Testis (tissue), 3 donors: Measurements from ENCODE around the gene TRMT44. TPM values are rescaled to one million over a fixed set of nuclear protein-coding genes. Genes with fewer than 3 reads are reported as not detected.
"Not testable (repeated sequence)": the region's sequence is repeated elsewhere in the genome, so short reads cannot be mapped to it uniquely, and the experiment has no call there.

ENCODE experiments used
- DNase-seq: peaks from one replicate; pipeline ENCODE4 v3.0.0-alpha.2; 2019
- H3K27ac ChIP-seq, 2 donors: fragments of 200-600 bp; sonication (generic); one replicate each; pipeline ENCODE4 v1.5.1; 2019
- H3K27me3 ChIP-seq: fragments of 200-600 bp; sonication (generic); one replicate; pipeline ENCODE4 v1.5.1; 2019
- H3K36me3 ChIP-seq: fragments of 200-600 bp; sonication (generic); one replicate; pipeline ENCODE4 v1.5.1; 2017; ENCODE audit warnings: low read depth; ENCODE audit errors: missing control alignments
- H3K4me1 ChIP-seq: fragments of 200-600 bp; sonication (generic); one replicate; pipeline ENCODE4 v1.5.1; 2019
- H3K4me3 ChIP-seq, 2 donors: fragments of 200-600 bp; sonication (generic); one replicate each; pipeline ENCODE4 v1.5.1; 2017 to 2019
- H3K9me3 ChIP-seq: fragments of 200-600 bp; sonication (generic); one replicate; pipeline ENCODE4 v1.5.1; 2017
- CTCF ChIP-seq, 3 experiments: fragments of 450-650 bp in 2 of 3; fragments of 200-600 bp in 1 of 3; sonication (generic) in 1 of 3; IDR thresholded peaks; one replicate each; pipeline ENCODE4 v1.5.1; 2016 to 2019; ENCODE audit warnings: antibody characterized with exemption in 3 of 3, mild to moderate bottlenecking in 2 of 3, moderate library complexity in 1 of 3
- POLR2A ChIP-seq: fragments of 450-650 bp; IDR thresholded peaks from one replicate; pipeline ENCODE4 v1.6.1; 2017; ENCODE audit warnings: antibody characterized with exemption, mild to moderate bottlenecking, moderate library complexity
- WGBS, 2 donors: methylation state at CpG; one replicate each; pipeline ENCODE4 v1.1.5; 2018; 5-methylcytosine and 5-hydroxymethylcytosine counted together
- intact Hi-C: fragments of 100-400 bp; cut with DNase I; formaldehyde crosslinking; loops from one replicate; pipeline ENCODE4 v1.15.1; 2023; ENCODE audit warnings: low total_unique reads
- polyA plus RNA-seq: library from polyadenylated mRNA; stranded (reverse); fragments of 350-450 nt; fragmentation: Illumina TruSeq; extraction: RNeasy Lipid Tissue Mini Kit (QIAGEN cat#74804); gene quantifications from one replicate; pipeline ENCODE4 v1.2.3, GENCODE V29; 2014; ENCODE audit warnings: low read depth, low replicate concordance; ENCODE audit not compliant: insufficient read depth
- total RNA-seq, 2 donors: library from RNA; depleted of rRNA; stranded (reverse); fragments of >200 nt; gene quantifications; one replicate each; pipeline ENCODE4 v1.2.3, GENCODE V29; 2016

TRMT44 gene
- total and polyA plus RNA-seq, 3 donors from 2014 or later, result 20.9 to 52.7 (median 41.3) TPM

GRCh38 chr4:8480221-8480620, 39.6 kb downstream of the TRMT44 start:
- no peak for DNase-seq
- H3K27ac ChIP-seq, result no peak overlapping the region
- TF ChIP-seq POLR2A, result no peak
- no peak for TF ChIP-seq CTCF (IDR thresholded peaks at IDR 0.05)
- no peak overlapping the region for H3K4me3 ChIP-seq
- H3K9me3 ChIP-seq, result no peaks in the 10 kb centered on the region
- 93 to 95% methylated on average over 11 of the region's 11 CpGs for WGBS, 2 donors
- intact Hi-C loops, result no loop called here
- H3K4me1 ChIP-seq, result no peaks in the 10 kb centered on the region
- no peaks in the 10 kb centered on the region for H3K36me3 ChIP-seq
- H3K27me3 ChIP-seq, result no peaks in the 10 kb centered on the region

- H3K27me3 ChIP-seq, intact Hi-C loops, H3K27ac ChIP-seq, H3K36me3 ChIP-seq, H3K9me3 ChIP-seq, H3K4me3 ChIP-seq, H3K4me1 ChIP-seq, DNase-seq: not testable (repeated sequence)
- WGBS, 2 donors, result 50 to 55% methylated on average over 9 of the region's 9 CpGs
These were observed 46.1 kb downstream of the TRMT44 start for GRCh38 chr4:8486643-8487042.

- intact Hi-C loops, result no loop called here
- TF ChIP-seq POLR2A, result no peak
- TF ChIP-seq CTCF (IDR thresholded peaks at IDR 0.05), result no peak
These were observed 48.3 kb downstream of the TRMT44 start for GRCh38 chr4:8488791-8489369.

GRCh38 chr4:8491478-8491877, 50.9 kb downstream of the TRMT44 start:
- H3K4me3 ChIP-seq, DNase-seq, H3K4me1 ChIP-seq, H3K27me3 ChIP-seq, intact Hi-C loops, H3K27ac ChIP-seq, H3K9me3 ChIP-seq, H3K36me3 ChIP-seq: not testable (repeated sequence)
- WGBS, 2 donors, result 74 to 92% methylated on average over 14 to 21 of the region's 23 CpGs

More at GRCh38 chr4:8488791-8489369, 48.3 kb downstream of the TRMT44 start:
- Histone ChIP-seq H3K36me3 (no peaks in the 10 kb centered on the region), H3K27me3 (no peaks in the 10 kb centered on the region), H3K27ac (no peak overlapping the region), H3K9me3 (no peaks in the 10 kb centered on the region), H3K4me3 (no peak overlapping the region), H3K4me1 (no peaks in the 10 kb centered on the region)
- 70 to 79% methylated on average over 5 of the region's 5 CpGs for WGBS, 2 donors
- DNase-seq, result no peak

- no peak for DNase-seq
- Histone ChIP-seq H3K27me3 (no peaks in the 10 kb centered on the region), H3K27ac (no peak overlapping the region), H3K4me1 (no peaks in the 10 kb centered on the region), H3K36me3 (no peaks in the 10 kb centered on the region), H3K4me3 (no peak overlapping the region), H3K9me3 (no peaks in the 10 kb centered on the region)
- 68 to 71% methylated on average over 9 of the region's 9 CpGs for WGBS, 2 donors
- intact Hi-C loops, result no loop called here
- TF ChIP-seq CTCF (IDR thresholded peaks at IDR 0.05) (no peak), POLR2A (no peak)
These were observed 51.6 kb downstream of the TRMT44 start for GRCh38 chr4:8492174-8492573.

GRCh38 chr4:8493484-8493883, 52.9 kb downstream of the TRMT44 start:
- Histone ChIP-seq H3K36me3 (no peaks in the 10 kb centered on the region), H3K27me3 (no peaks in the 10 kb centered on the region), H3K9me3 (no peaks in the 10 kb centered on the region), H3K4me1 (no peaks in the 10 kb centered on the region), H3K4me3 (no peak overlapping the region), H3K27ac (no peak overlapping the region)
- no peak for DNase-seq
- WGBS, 2 donors, result 84 to 94% methylated on average over 11 of the region's 11 CpGs
- intact Hi-C loops, result no loop called here
- TF ChIP-seq POLR2A (no peak), CTCF (IDR thresholded peaks at IDR 0.05) (no peak)
